GM19023 (cell line): Measurements from ENCODE around the gene DDX10.

Source experiments
- ATAC-seq: cut with Tn5 transposase; IDR thresholded peaks from one replicate; pipeline ENCODE4 v1.9.1; 2021; ENCODE audit warnings: mild to moderate bottlenecking, moderate library complexity; ENCODE audit not compliant: unreplicated experiment

The DDX10 gene

GRCh38 chr11:108966978-108967377, 302.1 kb downstream of the DDX10 start:
- ATAC-seq: no peak

DNA sequence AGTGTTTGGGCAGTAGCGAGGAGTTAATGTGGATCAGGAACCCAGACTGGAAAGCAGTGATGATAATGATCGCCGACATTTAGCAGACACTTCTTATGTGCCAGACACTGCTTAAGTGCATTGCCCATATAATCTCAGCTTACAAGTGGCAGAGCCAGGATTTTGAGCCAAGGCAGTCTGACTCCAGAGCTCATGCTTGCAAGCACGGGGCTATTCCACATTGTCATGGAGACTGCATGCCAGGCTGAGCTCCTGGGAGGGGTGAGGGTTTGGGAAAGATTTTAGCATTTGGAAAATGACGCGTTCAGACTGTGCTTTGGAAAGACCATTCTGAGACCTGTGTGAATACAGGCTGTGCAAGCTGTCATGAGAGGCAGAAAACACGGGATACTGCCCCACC, 302.7 kb downstream of the DDX10 start:
- ATAC-seq: no peak

DNA sequence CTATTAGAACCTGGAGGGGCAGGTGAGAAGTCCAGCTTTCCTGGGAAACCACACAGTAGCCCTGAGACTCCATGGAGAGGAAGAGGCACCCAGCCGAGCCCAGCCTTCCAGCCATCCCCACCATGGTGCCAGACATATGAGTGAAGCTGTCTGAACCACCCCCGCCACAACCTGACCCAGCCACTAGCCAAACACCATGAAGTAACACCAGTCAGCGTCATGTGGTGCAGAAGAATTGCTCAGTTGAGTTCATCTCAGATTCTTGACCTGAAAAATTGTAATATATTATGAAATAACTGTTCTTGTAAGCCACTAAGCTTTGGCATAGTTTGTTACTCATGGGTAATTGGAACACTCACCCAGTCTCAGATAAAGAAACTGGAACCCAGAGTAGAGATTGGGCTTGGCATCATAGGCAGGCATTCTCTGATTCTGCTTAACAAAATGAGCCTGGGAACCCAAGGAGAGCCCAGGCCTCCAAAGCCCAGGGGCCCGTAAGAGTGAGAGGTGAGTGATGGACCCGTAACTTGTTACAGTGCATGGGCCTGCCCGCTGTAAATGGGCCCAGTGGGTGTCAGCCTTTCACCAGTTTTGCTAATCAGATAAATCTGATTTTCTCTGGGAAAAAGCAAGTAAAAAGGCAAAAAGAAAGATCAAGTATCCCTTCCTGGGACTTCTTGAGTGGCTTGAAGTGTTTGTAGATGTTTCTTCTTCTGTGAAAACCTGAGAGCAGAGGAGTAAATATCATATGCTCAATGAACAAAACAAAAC, 305.5 kb downstream of the DDX10 start:
- no peak for ATAC-seq

DNA sequence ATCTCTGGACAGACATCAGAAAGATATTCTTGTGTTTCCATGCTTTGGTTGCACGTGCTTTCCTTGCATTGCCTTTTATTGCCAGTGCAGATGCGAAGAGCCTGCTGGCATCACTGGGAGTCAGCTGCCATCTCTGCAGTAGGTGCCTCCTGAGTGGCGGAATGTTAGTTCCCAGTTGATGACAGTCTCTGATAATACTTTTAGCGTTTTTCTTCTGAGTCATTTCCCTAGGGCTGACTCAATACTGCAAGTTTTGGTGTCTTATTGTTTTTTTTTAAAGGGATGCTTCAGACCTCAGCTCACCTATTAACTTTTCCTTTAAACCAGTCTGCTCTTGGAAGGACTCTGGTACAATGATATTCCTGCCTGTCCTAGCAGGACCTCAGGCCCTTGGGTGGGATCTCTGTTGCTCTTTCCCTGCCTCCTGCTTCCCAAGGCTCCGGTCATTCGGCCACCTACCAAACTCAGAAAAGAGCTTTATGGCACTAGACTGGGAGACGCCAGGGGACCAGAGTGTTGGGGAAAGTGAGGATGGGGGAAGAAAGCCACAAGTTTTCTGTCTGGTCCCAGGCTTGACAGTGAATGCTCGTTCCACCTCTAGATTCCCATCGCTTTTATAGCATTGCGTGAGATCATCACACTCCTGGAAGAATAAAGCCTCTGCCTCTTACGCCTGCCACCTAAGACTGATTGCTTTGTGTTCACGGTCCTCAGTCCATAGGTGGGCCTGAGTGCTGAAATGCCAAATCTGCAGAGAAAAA, 308.7 kb downstream of the DDX10 start:
- no peak for ATAC-seq

DNA sequence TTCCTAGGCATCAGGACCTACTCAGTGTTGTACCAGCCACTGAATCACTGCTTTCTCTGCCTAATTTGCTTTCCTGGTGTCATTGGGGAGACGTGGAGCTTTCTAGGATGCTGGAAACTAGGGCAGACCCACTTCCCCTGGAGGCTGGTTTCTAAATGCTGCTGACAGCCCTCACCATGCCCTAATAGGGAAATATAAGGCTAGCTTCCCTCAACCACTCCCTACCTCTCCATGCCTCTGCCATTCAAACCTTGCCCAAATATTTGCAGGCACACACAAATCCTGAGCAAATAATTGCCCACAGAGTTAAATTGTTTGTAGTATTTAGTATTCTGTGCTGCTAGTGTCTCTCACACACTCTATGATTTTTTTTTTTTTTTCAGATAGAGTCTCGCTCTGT, 310.2 kb downstream of the DDX10 start:
- ATAC-seq: no peak

DNA sequence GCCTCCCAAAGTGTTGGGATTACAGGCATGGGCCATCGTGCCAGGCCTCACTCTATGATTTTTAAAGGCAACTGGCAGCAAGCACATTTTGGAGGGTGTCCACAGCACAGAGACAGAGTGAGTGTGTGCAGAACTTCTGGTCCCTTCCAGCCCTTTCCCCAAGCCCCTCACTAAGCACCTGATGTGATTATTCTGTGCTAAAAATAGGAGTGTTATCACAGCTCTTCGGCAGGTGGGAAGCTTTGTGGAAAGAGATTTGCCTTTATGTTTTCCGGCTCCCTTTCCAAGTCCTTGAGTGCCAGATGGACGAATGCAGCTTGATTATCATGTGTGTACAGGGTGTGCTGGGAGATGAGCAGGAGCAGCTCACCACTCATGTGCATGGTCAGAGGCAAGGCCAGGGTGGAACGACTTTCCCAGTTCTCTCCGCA, 310.8 kb downstream of the DDX10 start:
- no peak for ATAC-seq

GRCh38 chr11:108983636-108984420, 319.0 kb downstream of the DDX10 start:
- ATAC-seq: no peak

GRCh38 chr11:108984523-108984922, 319.7 kb downstream of the DDX10 start:
- ATAC-seq: no peak

DNA sequence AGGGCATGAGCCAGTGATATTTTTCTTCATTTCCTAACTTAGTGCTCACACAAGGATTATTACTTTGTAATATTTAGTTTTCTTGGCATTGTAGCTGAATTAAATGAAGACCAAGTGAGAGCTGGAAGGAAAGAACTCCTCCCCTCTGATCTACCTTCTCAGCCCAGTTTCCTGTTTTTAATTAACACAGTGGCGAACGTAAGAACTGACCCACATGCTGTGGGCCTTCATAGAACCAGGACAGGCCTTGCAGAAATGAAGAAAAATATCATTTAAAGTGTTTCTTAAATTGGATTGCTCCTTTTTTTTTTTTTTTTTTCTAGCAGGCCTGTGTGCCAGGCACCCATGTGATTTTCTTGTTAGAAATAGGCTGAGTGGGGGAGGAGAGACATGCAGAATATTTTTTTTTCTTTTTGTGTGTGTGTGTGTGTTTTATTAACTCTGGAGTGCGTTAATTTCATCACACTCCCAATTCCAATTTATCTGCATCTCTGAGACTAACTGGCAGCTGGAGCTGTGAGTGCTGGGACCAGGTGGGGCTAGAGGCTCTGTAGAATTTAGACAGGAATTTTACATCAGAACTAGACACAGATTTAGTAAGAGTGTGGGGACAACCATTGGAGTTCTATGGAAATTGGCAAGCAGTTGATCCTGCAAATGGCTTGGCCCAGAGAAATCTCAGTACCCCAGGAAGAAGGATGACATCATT, 320.5 kb downstream of the DDX10 start:
- ATAC-seq: no peak

DNA sequence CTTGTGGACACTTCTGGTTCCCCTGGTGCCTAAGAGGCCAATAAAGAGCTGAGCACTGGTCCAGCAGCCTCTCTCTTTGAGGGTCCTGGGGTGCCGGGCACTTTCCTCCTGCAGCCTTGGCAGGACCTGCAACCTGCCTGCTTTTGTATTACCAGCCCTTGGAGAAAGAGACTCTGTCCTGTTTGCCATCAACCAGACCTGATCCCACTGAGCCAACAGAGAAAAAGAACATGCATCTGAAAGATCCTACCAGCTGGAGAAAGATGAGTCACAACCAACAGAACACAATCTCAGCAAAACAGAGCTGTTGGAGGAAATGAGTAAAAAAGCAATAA, 321.0 kb downstream of the DDX10 start:
- ATAC-seq: no peak
